ENCODE data around the gene UMODL1. TPM values are rescaled to one million over a fixed set of nuclear protein-coding genes. Genes with fewer than 3 reads are reported as not detected.
A peak's percentile ranks its signal among the peaks of the same experiment; 100 is the strongest.
"Not testable (repeated sequence)": the region's sequence is repeated elsewhere in the genome, so short reads cannot be mapped to it uniquely, and the experiment has no call there.

UMODL1 gene
- total and polyA plus RNA-seq, 10 donors: 0.02 to 0.85 (median 0.09) TPM; not detected in 3

- H3K27ac ChIP-seq: no peak overlapping the region
- H3K9me3 ChIP-seq: no peaks in the 10 kb centered on the region
- intact Hi-C loops (cut with DNase I; ENCODE audit: low total_unique reads): no loop called here
- H3K4me3 ChIP-seq: no peak overlapping the region
- no peak for TF ChIP-seq CTCF (IDR thresholded peaks at IDR 0.05 in 8 of 11, conservative IDR thresholded peaks at IDR 0.05 in 3 of 11)
- peaks cover 0 to 26% (median 4%) of the 10 kb centered on the region in 6 donors for H3K4me1 ChIP-seq
- peaks cover 0 to 22% (median 0%) of the 10 kb centered on the region in 7 donors for H3K27me3 ChIP-seq (replicated peaks in 1 of 7)
- peak; percentile 71 for DNase-seq
- H3K36me3 ChIP-seq: no peaks in the 10 kb centered on the region
- WGBS, 5 donors: 85 to 95% (median 93%) methylated on average over 31 to 35 of the region's 35 CpGs
Observed at GRCh38 chr21:42075686-42076471, 4.8 kb downstream of the UMODL1 start.

GRCh38 chr21:42077685-42078238 is 6.6 kb downstream of the UMODL1 start:
- H3K36me3 ChIP-seq; H3K4me3 ChIP-seq; H3K9me3 ChIP-seq; H3K27ac ChIP-seq; intact Hi-C loops (cut with DNase I; ENCODE audit: low total_unique reads): not testable (repeated sequence)
- 50 to 81% (median 77%) methylated on average over 5 to 6 of the region's 6 CpGs for WGBS, 5 donors
- H3K27me3 ChIP-seq (replicated peaks in 1 of 7): peaks cover 0 to 12% (median 0%) of the 10 kb centered on the region in 7 donors
- peak; percentile 59 for DNase-seq
- peaks cover 0 to 30% (median 4%) of the 10 kb centered on the region in 6 donors for H3K4me1 ChIP-seq

GRCh38 chr21:42078247-42079007 is 7.3 kb downstream of the UMODL1 start:
- H3K36me3 ChIP-seq; H3K4me3 ChIP-seq; DNase-seq; intact Hi-C loops (cut with DNase I; ENCODE audit: low total_unique reads); H3K27ac ChIP-seq; H3K27me3 ChIP-seq (replicated peaks in 1 of 7); H3K9me3 ChIP-seq: not testable (repeated sequence)
- peaks cover 0 to 26% (median 4%) of the 10 kb centered on the region in 6 donors for H3K4me1 ChIP-seq
- 84 to 90% (median 86%) methylated on average over 2 to 9 of the region's 10 CpGs; no CpG with 5 or more reads in 1 of the 5 donors for WGBS, 5 donors

- 74 to 83% (median 82%) methylated on average over 11 to 13 of the region's 13 CpGs for WGBS, 5 donors
- DNase-seq: peak; percentile 66
- no peaks in the 10 kb centered on the region for H3K36me3 ChIP-seq
- H3K9me3 ChIP-seq: no peaks in the 10 kb centered on the region
- no peak overlapping the region for H3K27ac ChIP-seq
- TF ChIP-seq POLR2AphosphoS5 (IDR thresholded peaks at IDR 0.05): no peak
- no peak for TF ChIP-seq CTCF (IDR thresholded peaks at IDR 0.05 in 8 of 11, conservative IDR thresholded peaks at IDR 0.05 in 3 of 11)
- TF ChIP-seq POLR2A (IDR thresholded peaks at IDR 0.05): no peak
- intact Hi-C loops (cut with DNase I; ENCODE audit: low total_unique reads): no loop called here
- peaks cover 0 to 21% (median 4%) of the 10 kb centered on the region in 6 donors for H3K4me1 ChIP-seq
- H3K4me3 ChIP-seq: no peak overlapping the region
- H3K27me3 ChIP-seq (replicated peaks in 1 of 7): no peaks in the 10 kb centered on the region
Observed at GRCh38 chr21:42079008-42079938, 8.2 kb downstream of the UMODL1 start.
